T-helper 1 cell treated with Interleukin-12 subunit alpha and Interleukin-12 subunit beta and Interleukin-4 antibody, amounts not matched to agents 30 ng/mL and 1 ng/mL, for 36 hours (primary cell): ENCODE results near the gene MUC2. TPM values are rescaled to one million over a fixed set of nuclear protein-coding genes. Genes with fewer than 3 reads are reported as not detected.

Source experiments
- intact Hi-C: fragments of 100-400 bp; cut with micrococcal nuclease; formaldehyde crosslinking; loops from one replicate; pipeline ENCODE4 v1.15.1; 2024
- total RNA-seq: library from RNA; stranded (reverse); gene quantifications from 2 replicates; pipeline ENCODE4 v1.2.3, GENCODE V29; 2022

Gene MUC2
- total RNA-seq, 1 donor from 2014 or later: not detected

DNA sequence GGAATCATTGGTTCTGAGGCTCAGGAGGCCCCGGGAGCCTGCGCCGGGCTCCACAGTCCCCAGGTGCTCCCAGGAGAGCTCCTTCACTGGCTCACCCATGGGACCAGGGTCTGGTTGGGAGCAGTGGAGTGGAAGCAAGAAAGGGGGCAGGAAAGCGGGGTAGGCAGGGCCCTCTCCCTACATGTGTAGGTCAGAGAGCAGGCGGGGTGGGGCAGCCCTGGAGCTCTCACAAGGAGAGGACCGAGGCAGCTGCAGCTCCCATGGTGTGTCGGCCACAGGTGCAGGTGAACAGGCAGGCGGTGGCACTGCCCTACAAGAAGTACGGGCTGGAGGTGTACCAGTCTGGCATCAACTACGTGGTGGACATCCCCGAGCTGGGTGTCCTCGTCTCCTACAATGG is 28.3 kb downstream of the MUC2 start:
- intact Hi-C loops: no loop called here

DNA sequence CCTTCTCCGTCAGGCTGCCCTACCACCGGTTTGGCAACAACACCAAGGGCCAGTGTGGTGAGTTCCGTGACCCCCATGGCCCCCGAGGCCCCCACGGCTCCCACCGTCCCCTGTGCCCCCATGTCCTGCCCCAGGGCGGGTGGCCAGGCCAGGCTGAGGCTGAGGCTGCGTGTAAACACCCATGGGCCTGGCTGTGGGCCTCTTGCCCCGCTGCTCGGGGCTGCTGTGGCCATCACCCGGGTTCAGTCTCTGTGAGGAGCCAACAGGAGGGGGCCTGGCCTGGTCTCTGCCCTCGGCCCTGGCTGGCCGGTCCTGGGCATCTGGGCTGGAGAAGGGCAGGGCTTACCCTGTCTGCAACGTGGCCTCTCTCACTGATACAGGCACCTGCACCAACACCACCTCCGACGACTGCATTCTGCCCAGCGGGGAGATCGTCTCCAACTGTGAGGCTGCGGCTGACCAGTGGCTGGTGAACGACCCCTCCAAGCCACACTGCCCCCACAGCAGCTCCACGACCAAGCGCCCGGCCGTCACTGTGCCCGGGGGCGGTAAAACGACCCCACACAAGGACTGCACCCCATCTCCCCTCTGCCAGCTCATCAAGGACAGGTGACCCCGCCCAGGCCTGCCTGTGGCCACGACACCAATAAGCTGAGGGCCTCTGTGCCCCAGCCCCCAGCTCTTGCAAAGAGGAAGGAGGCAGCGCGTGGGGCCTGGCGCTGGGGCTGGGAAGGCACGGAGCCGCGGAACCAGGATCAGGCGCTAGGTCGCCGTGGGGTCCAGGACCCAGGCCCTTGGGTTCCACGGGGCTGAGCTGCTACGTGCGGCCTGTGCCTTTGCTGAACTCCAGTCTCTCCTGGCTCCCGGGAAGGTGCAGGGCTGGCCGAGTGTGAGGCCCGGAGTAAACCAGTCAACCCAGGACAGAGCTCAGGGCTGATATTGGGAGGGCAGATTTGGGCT is 29.0 kb downstream of the MUC2 start:
- intact Hi-C loops: no loop called here

DNA sequence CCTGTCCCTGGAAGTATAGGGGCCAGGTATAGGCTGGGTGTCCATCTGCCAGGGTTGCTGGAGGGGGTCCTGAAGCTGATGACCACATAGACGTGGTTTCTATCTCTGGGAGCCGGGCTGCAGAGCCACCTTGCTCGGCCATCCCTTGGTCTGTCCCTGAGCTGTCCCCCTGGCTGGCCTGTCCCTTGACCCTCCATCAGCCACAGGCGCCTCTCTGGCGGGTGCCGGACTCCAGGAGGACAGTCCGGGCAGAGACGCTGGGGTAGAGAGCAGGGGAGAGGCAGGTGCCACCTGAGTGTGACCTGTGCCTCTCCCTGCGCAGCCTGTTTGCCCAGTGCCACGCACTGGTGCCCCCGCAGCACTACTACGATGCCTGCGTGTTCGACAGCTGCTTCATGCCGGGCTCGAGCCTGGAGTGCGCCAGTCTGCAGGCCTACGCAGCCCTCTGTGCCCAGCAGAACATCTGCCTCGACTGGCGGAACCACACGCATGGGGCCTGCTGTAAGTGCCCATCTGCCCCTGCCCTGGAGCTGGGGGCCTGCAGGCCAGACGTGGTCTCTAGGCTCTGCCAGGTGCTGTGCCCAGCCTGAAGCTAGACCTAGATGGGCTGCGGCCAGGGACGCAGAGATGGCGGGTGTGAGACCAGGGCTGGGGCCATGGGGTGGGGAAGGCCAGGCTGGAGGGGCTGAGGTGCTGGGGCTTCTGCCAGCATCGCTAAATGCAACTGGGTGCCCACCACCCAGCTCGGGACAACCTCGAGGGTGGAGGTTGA is 29.9 kb downstream of the MUC2 start:
- intact Hi-C loops: no loop called here

DNA sequence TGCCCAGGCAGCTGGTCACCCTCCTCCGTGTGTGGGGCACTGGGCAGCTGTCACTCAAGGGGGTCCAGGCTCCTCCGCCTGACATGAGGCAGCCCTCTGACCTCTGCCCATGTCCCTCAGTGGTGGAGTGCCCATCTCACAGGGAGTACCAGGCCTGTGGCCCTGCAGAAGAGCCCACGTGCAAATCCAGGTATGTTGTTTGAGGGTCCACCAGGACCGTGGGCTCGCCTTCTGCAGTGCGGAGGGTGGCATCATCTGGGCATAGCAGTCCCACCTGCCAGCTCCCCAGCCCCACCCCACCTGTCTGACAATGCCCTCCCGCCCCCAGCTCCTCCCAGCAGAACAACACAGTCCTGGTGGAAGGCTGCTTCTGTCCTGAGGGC is 30.5 kb downstream of the MUC2 start:
- intact Hi-C loops: no loop called here

DNA sequence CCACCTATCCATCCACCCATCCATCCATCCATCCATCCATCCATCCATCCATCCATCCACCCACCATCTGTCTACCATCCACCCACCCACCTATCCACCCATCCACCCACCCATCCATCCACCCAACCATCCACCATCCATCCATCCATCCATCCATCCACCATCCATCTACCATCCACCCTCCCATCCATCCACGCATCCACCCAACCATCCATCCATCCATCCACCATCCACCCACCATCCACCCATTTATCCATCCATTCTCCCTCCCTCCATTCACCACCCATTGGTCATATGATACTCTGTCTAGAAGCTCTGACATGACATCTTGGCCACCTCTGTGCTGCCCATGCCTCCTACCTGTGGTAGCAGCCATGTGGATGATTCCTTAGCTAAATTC is 31.7 kb downstream of the MUC2 start:
- intact Hi-C loops: no loop called here

DNA sequence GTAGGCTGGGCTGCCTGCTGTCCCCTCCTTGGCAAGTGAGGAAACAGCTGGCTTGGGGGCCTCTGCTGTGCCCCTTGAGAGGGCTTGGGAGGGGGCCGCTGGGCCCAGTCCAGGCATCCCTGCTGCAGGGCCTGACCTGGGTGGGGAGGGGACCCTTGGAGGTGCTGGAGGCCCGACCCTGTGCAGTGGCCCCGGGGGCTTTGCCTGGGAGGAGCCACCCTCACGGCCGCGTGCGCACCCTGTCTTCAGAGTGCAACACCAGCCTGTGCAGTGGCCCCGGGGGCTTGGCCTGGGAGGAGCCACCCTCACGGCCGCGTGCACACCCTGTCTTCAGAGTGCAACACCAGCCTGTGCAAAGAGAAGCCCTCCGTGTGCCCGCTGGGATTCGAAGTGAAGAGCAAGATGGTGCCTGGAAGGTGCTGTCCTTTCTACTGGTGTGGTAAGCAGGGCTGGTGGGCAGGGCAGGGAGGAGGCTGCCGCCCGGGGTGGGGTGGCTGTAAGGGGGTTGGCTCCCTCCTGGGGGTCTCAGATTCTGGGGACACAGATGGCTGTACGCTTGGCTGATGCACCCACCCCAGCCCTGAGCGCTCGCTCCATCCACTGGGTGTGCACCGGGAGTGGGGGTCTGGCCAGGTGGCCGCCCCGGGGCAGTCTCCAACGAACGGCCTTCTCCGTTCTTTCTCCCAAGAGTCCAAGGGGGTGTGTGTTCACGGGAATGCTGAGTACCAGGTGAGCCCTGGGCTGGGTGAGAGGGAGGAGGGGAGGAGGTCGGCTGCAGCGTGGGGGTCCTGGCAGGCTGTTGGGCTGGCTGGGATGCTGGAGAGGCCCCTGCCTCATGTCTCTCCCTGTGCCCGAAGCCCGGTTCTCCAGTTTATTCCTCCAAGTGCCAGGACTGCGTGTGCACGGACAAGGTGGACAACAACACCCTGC is 32.9 kb downstream of the MUC2 start:
- intact Hi-C loops: no loop called here

DNA sequence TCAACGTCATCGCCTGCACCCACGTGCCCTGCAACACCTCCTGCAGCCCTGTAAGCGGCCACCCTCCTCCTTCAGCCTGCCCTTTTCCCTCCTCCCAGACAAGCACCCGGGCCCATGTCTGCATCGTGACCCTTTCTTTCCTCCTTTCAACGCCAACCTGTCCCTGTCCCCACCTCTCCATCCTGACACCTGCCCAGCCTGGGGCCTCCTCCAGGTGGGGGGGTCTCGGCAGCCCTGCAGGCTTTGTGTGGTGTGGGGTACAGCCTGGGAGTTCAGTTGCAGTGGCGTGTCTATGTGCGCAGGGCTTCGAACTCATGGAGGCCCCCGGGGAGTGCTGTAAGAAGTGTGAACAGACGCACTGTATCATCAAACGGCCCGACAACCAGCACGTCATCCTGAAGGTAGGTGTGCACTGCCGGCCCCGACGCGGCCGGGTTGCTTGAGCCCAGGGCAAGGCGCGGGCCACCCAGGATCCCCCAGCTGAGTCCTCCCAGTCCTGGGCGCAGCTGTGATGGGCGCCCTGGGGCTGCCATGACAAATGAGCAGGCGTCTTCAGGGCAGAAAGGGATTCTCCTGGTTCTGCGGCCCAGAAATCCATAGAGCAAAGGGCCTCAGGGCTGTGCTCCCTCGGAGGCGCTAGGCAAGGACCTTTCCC is 33.7 kb downstream of the MUC2 start:
- intact Hi-C loops: no loop called here

DNA sequence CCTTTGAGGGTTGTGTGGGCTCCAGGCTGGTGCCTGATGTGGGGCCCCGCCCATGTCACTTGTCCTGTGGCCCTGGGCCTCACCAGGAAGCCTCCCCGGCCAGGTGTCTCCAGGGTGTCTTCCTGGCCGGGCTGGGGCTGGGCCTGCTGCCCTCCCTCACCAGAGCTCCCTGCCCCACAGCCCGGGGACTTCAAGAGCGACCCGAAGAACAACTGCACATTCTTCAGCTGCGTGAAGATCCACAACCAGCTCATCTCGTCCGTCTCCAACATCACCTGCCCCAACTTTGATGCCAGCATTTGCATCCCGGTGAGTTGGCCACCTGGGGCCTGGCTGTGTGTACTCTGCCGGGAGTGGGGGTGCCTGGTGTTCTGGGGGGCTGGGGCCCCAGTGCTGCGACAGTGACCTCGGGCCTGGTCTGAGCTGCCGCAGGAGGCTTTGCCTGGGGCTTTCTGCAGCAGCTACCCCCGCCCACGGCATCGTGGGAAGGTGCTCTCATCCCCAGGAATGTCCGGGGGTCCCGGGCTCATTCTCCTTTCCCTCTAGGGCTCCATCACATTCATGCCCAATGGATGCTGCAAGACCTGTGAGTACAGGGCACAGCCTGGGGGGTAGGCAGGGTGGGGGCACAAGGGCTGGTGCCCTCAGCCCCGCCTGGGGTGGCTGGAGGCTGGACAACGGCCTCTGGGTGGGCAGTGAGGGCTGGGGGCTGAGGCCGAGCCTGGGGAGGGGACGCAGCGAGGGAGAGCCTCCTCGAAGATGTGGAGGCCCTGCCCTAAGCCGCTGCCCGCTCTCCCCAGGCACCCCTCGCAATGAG is 34.6 kb downstream of the MUC2 start:
- intact Hi-C loops: no loop called here

DNA sequence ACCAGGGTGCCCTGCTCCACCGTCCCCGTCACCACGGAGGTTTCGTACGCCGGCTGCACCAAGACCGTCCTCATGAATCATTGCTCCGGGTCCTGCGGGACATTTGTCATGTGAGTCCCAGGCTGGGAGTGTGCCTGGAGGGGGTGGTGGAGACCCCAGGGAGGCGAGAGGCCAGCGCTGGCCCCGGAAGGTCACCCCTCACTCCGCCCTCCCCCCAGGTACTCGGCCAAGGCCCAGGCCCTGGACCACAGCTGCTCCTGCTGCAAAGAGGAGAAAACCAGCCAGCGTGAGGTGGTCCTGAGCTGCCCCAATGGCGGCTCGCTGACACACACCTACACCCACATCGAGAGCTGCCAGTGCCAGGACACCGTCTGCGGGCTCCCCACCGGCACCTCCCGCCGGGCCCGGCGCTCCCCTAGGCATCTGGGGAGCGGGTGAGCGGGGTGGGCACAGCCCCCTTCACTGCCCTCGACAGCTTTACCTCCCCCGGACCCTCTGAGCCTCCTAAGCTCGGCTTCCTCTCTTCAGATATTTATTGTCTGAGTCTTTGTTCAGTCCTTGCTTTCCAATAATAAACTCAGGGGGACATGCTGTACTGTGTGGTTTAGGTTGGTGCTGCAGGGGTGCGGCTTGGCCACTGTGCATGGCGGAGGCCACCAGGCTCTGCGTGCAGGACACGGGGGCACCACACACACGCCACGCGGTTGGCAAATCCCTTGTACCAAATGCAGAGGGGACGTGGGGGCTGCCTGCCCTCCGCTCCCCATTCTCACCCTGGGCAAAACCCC is 35.4 kb downstream of the MUC2 start:
- intact Hi-C loops: loop anchor here (10.0 kb wide), 1 partner anchor 465 kb away; the partner anchor contains the start of gene DUSP8

DNA sequence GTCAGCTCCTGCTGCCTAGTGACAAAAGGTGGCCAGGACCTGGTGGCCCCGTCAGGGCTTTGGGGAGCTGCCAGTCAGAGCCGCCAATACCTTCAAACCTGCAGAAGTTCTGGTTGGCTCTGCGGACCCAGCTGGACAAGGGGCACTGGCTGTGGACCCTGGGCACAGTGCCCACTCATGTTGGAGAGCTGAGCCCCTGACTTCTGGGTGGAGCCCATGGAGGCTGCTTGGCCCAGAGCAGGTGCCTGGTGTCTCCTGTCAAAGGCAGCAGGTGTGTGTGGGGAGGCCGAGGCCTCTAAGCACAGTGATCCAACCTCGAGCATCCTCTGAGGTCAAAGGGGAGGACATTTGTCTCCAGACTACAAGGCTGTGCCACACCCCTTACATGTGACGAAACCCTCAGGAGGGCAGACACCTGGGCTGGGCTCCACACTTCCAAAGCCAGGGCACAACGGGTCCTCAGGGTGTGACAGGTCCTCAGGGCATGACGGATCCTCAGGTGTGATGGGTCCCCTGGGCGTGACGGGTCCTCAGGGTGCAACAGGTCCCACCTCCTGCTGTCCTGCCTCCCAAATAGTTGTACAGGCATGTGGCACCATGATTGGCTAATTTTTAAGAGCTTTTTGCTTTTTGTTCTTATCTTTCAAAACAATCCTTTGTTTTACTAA is 37.0 kb downstream of the MUC2 start:
- intact Hi-C loops: loop anchor here (10.0 kb wide), 1 partner anchor 463 kb away; the partner anchor contains the start of gene DUSP8

DNA sequence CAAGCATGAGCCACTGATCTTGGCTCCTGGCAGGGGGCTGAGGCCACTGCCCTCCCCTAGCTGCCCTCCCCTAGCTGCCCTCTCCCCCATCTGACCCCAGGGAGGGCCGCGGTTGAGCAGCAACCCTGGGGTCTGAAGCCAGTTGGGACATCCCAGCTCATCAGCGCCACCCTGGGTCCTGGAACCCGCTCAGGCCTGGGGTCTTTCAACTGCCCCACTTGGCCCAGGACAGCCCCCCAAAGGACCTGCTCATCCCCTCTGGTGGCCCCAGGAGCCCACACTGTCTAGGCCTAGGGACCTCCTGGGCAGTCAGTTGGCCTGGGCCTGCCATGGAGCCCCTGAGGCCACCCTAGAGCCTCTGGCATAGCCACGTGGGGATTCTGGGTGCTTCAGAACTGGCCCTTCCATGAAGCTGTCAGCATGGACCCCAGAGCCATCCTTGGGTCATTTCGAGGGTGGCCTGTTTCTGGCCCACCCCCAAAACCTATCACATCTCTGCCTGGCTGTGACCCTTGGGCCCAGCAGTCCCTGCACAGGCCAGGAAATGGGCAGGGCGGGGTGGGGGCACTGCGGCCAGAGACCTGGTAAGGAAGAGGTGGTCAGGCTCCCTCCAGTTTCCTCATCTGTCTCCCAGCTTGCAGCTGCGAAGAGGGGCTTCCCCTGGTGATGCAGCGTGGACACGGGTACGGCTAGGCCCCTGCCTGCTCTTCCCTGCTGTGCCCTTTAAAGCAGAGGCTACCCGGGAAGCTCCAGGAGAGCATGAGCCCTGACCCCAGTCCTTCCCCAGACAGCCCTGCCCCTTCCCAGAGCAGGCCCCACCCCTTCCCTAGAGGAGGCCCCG is 37.9 kb downstream of the MUC2 start:
- intact Hi-C loops: loop anchor here (10.0 kb wide), 1 partner anchor 462 kb away; the partner anchor contains the start of gene DUSP8

DNA sequence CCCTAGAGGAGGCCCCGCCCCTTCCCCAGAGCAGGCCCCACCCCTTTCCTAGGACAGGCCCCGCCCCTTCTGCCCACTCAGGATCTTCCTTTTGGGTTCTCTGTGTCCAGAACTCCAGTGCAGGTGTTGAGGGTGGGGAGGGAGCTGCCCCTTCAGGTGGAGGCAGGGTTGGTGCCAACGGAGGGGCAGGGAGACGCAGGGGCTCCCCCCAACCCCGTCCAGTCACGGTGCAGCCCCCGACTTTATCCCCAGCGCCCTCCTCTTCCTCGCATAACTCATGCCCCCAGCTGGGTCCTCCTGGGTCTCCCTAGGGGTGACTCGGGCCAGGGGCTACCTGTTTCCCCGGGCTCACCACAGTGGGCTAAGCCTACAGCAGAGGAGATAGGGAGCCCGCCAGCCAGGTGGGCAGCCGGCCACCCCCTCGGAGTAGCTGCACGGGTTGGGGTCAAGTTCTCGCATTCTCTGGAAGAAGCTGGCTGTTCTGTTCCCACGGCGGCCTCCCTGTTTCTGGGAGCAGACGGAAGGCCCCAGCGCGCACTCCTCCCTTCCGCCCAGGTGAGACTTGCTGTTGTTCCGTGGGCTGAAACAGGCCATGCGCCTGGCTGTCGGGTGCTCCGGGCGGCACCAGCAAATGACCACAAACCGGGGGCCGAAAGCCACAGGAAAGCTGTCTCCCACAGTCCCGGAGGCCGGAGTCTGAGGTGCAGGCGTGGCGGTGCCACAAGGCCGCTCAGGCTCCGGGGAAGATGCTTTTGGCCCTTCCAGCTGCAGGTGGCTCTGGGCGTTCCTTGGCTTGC is 38.9 kb downstream of the MUC2 start:
- intact Hi-C loops: loop anchor here (10.0 kb wide), 1 partner anchor 461 kb away; the partner anchor contains the start of gene DUSP8

DNA sequence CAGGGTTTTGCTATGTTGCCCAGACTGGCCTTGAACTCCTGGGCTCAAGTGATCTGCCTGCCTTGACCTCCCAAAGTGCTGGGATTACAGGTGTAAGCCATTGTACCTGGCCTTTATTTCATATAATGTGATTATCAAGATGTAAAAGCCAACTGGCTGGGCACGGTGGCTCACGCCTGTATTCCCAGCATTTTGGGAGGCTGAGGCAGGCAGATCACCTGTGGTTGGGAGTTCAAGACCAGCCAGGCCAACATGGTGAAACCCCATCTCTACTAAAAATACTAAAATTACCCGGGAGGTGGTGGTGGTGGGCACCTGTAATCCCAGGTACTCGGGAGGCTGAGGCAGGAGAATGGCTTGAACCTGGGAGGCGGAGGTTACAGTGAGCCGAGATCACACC is 40.6 kb downstream of the MUC2 start:
- intact Hi-C loops: loop anchor here (10.0 kb wide), 1 partner anchor 460 kb away; the partner anchor contains the start of gene DUSP8

DNA sequence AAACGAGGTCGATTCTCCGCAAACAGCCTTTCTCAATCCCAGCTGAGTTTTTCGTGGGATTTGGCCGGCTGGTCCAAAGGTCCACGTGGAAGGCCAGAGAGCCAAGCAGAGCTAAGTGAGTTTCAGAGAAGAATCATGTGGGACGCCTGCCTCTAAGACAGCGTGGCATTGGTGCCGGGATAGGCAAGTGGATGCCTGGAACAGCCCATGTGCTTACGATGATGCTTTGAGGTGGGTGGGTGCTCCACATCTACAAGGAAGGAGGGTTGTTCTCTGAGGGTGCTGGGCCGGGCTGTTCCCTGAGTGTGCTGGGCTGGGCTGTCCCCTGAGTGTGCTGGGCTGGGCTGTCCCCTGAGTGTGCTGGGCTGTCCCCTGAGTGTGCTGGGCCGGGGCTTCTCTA is 41.4 kb downstream of the MUC2 start:
- intact Hi-C loops: loop anchor here (10.0 kb wide), 1 partner anchor 459 kb away; the partner anchor contains the start of gene DUSP8

DNA sequence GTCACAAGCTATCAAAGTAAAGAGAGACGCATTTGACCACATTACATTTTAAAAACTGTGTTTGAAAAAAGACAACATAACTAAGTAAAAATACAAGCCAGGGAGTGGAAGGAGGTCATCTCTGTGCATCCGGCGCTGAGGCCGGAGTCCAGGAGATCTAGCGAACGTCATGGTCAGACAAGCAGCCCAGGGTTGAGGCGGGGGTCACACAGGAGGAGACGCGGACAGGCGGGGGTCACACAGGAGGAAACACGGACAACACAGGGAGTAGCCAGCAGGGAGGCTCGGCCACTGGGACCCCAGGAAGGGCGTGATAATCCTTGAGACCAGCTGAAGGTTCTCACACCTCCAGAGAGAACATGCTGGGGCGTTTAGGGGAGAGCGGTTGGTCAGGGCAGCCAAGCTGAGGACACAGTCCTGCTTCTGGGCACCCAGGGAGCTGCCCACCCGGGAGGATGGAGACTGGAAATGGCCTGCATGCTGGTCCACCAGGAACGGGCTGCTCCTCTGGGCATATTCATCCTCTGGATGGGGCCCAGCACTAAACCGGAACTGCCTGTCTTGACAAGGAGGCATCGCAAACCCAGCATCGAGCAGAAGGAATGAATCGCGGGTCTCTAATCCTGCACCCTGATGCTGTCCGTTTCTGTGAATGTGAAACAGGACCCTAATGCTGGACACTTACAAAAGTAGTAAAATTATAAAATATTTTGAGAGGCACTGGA is 42.2 kb downstream of the MUC2 start:
- intact Hi-C loops: loop anchor here (10.0 kb wide), 1 partner anchor 458 kb away; the partner anchor contains the start of gene DUSP8
